ENCODE data around the gene AMER3. TPM values are rescaled to one million over a fixed set of nuclear protein-coding genes. Genes with fewer than 3 reads are reported as not detected.

The AMER3 gene
- polyA plus RNA-seq, 1 donor, result 1.3 TPM

GRCh38 chr2:130799295-130799694 lies 44.0 kb downstream of the AMER3 start:
- no peak for DNase-seq
- no CpG with 5 or more reads among the region's 1 CpG for WGBS (ENCODE audit: insufficient coverage, low lambda C conversion rate)
- Histone ChIP-seq H3K4me1 (ENCODE audit: control insufficient read depth, insufficient read depth, low read length) (peaks cover 6% of the 10 kb centered on the region), H3K27ac (ENCODE audit: low read length) (no peak overlapping the region), H3K9me3 (ENCODE audit: control insufficient read depth, low read depth, low read length) (no peaks in the 10 kb centered on the region), H3K27me3 (ENCODE audit: control insufficient read depth, insufficient read depth, low read length) (peaks cover 26% of the 10 kb centered on the region), H3K4me3 (ENCODE audit: low read length) (no peak overlapping the region), H3K36me3 (ENCODE audit: control insufficient read depth, insufficient read depth, low read length) (no peaks in the 10 kb centered on the region)

GRCh38 chr2:130805613-130806012 lies 50.3 kb downstream of the AMER3 start:
- DNase-seq, result no peak
- no peak overlapping the region for H3K4me3 ChIP-seq (ENCODE audit: low read length)
- no peaks in the 10 kb centered on the region for H3K9me3 ChIP-seq (ENCODE audit: control insufficient read depth, low read depth, low read length)
- no CpG with 5 or more reads among the region's 4 CpGs for WGBS (ENCODE audit: insufficient coverage, low lambda C conversion rate)
- no peaks in the 10 kb centered on the region for H3K4me1 ChIP-seq (ENCODE audit: control insufficient read depth, insufficient read depth, low read length)
- peaks cover 3% of the 10 kb centered on the region for H3K27me3 ChIP-seq (ENCODE audit: control insufficient read depth, insufficient read depth, low read length)
- no peak overlapping the region for H3K27ac ChIP-seq (ENCODE audit: low read length)
- H3K36me3 ChIP-seq (ENCODE audit: control insufficient read depth, insufficient read depth, low read length), result no peaks in the 10 kb centered on the region

- no peaks in the 10 kb centered on the region for H3K36me3 ChIP-seq (ENCODE audit: control insufficient read depth, insufficient read depth, low read length)
- H3K4me1 ChIP-seq (ENCODE audit: control insufficient read depth, insufficient read depth, low read length), result no peaks in the 10 kb centered on the region
- H3K27ac ChIP-seq (ENCODE audit: low read length), result no peak overlapping the region
- no peak overlapping the region for H3K4me3 ChIP-seq (ENCODE audit: low read length)
- no peaks in the 10 kb centered on the region for H3K9me3 ChIP-seq (ENCODE audit: control insufficient read depth, low read depth, low read length)
- H3K27me3 ChIP-seq (ENCODE audit: control insufficient read depth, insufficient read depth, low read length), result peaks cover 3% of the 10 kb centered on the region
- DNase-seq, result no peak
- WGBS (ENCODE audit: insufficient coverage, low lambda C conversion rate), result no CpG with 5 or more reads among the region's 4 CpGs
Observed at GRCh38 chr2:130806370-130806769, 51.0 kb downstream of the AMER3 start.

- Histone ChIP-seq H3K36me3 (ENCODE audit: control insufficient read depth, insufficient read depth, low read length) (no peaks in the 10 kb centered on the region), H3K4me1 (ENCODE audit: control insufficient read depth, insufficient read depth, low read length) (no peaks in the 10 kb centered on the region), H3K27me3 (ENCODE audit: control insufficient read depth, insufficient read depth, low read length) (peaks cover 3% of the 10 kb centered on the region), H3K4me3 (ENCODE audit: low read length) (no peak overlapping the region), H3K9me3 (ENCODE audit: control insufficient read depth, low read depth, low read length) (no peaks in the 10 kb centered on the region), H3K27ac (ENCODE audit: low read length) (no peak overlapping the region)
- no CpG with 5 or more reads among the region's 14 CpGs for WGBS (ENCODE audit: insufficient coverage, low lambda C conversion rate)
- DNase-seq, result no peak
Observed at GRCh38 chr2:130807659-130808385, 52.5 kb downstream of the AMER3 start.

- no peaks in the 10 kb centered on the region for H3K9me3 ChIP-seq (ENCODE audit: control insufficient read depth, low read depth, low read length)
- H3K4me1 ChIP-seq (ENCODE audit: control insufficient read depth, insufficient read depth, low read length), result no peaks in the 10 kb centered on the region
- H3K4me3 ChIP-seq (ENCODE audit: low read length), result no peak overlapping the region
- peaks cover 3% of the 10 kb centered on the region for H3K27me3 ChIP-seq (ENCODE audit: control insufficient read depth, insufficient read depth, low read length)
- no peak overlapping the region for H3K27ac ChIP-seq (ENCODE audit: low read length)
- no peak for DNase-seq
- WGBS (ENCODE audit: insufficient coverage, low lambda C conversion rate), result no CpG with 5 or more reads among the region's 12 CpGs
- no peaks in the 10 kb centered on the region for H3K36me3 ChIP-seq (ENCODE audit: control insufficient read depth, insufficient read depth, low read length)
Observed at GRCh38 chr2:130808482-130809268, 53.3 kb downstream of the AMER3 start.

GRCh38 chr2:130810490-130810889 lies 55.1 kb downstream of the AMER3 start:
- no peak for DNase-seq
- Histone ChIP-seq H3K27me3 (ENCODE audit: control insufficient read depth, insufficient read depth, low read length) (peaks cover 3% of the 10 kb centered on the region), H3K27ac (ENCODE audit: low read length) (no peak overlapping the region), H3K9me3 (ENCODE audit: control insufficient read depth, low read depth, low read length) (no peaks in the 10 kb centered on the region), H3K4me3 (ENCODE audit: low read length) (no peak overlapping the region), H3K36me3 (ENCODE audit: control insufficient read depth, insufficient read depth, low read length) (no peaks in the 10 kb centered on the region), H3K4me1 (ENCODE audit: control insufficient read depth, insufficient read depth, low read length) (no peaks in the 10 kb centered on the region)
- no CpG with 5 or more reads among the region's 7 CpGs for WGBS (ENCODE audit: insufficient coverage, low lambda C conversion rate)

- Histone ChIP-seq H3K36me3 (ENCODE audit: control insufficient read depth, insufficient read depth, low read length) (no peaks in the 10 kb centered on the region), H3K9me3 (ENCODE audit: control insufficient read depth, low read depth, low read length) (no peaks in the 10 kb centered on the region)
- WGBS (ENCODE audit: insufficient coverage, low lambda C conversion rate), result no CpG with 5 or more reads among the region's 5 CpGs
Observed at GRCh38 chr2:130813722-130814121, 58.4 kb downstream of the AMER3 start.

GRCh38 chr2:130814931-130815680 lies 59.8 kb downstream of the AMER3 start:
- WGBS (ENCODE audit: insufficient coverage, low lambda C conversion rate), result no CpG with 5 or more reads among the region's 15 CpGs
- no peak overlapping the region for H3K27ac ChIP-seq (ENCODE audit: low read length)
- no peak for DNase-seq

More at GRCh38 chr2:130813722-130814121, 58.4 kb downstream of the AMER3 start:
- no peak for DNase-seq
- H3K27me3 ChIP-seq (ENCODE audit: control insufficient read depth, insufficient read depth, low read length), result peaks cover 3% of the 10 kb centered on the region
- H3K4me1 ChIP-seq (ENCODE audit: control insufficient read depth, insufficient read depth, low read length), result no peaks in the 10 kb centered on the region
- no peak overlapping the region for H3K4me3 ChIP-seq (ENCODE audit: low read length)
- H3K27ac ChIP-seq (ENCODE audit: low read length), result no peak overlapping the region

More at GRCh38 chr2:130814931-130815680, 59.8 kb downstream of the AMER3 start:
- Histone ChIP-seq H3K36me3 (ENCODE audit: control insufficient read depth, insufficient read depth, low read length) (no peaks in the 10 kb centered on the region), H3K4me3 (ENCODE audit: low read length) (no peak overlapping the region), H3K27me3 (ENCODE audit: control insufficient read depth, insufficient read depth, low read length) (peaks cover 3% of the 10 kb centered on the region), H3K4me1 (ENCODE audit: control insufficient read depth, insufficient read depth, low read length) (no peaks in the 10 kb centered on the region), H3K9me3 (ENCODE audit: control insufficient read depth, low read depth, low read length) (no peaks in the 10 kb centered on the region)

All from large intestine (tissue), 3 donors.